OCI-LY3 (cell line): Measurements from ENCODE around the gene CRIM1.

Experiments
- CTCF ChIP-seq: fragments of 200-600, 300-600 bp; sonication (generic); IDR thresholded peaks from 2 replicates; pipeline ENCODE4 v1.5.1; 2014; ENCODE audit warnings: antibody characterized with exemption, low read length, low read depth
- EZH2phosphoT487 ChIP-seq: fragments of 200-600 bp; shearing (Covaris generic); IDR thresholded peaks from 2 replicates; pipeline ENCODE4 v1.6.1; 2018; ENCODE audit warnings: antibody characterized with exemption, mixed run types, low read depth

- no peak for TF ChIP-seq EZH2phosphoT487
- TF ChIP-seq CTCF, result no peak
These were observed 206.7 kb downstream of the CRIM1 start for GRCh38 chr2:36562240-36562639.
